GM12874 (cell line): Measurements from ENCODE around the gene PSMD11.
A peak's percentile ranks its signal among the peaks of the same experiment; 100 is the strongest.

Source experiments
- CTCF ChIP-seq: IDR thresholded peaks from 2 replicates; pipeline ENCODE4 v1.5.1; 2011; ENCODE audit warnings: low read depth, mild to moderate bottlenecking, control low read depth, low read length, moderate library complexity; ENCODE audit not compliant: insufficient read depth

The PSMD11 gene

GRCh38 chr17:32482568-32483320 lies 38.4 kb downstream of the PSMD11 start:
- no peak for TF ChIP-seq CTCF

- TF ChIP-seq CTCF = peak; percentile 91
Observed at GRCh38 chr17:32483451-32484019, 39.2 kb downstream of the PSMD11 start.

GRCh38 chr17:32484041-32484461 lies 39.7 kb downstream of the PSMD11 start:
- no peak for TF ChIP-seq CTCF

GRCh38 chr17:32484628-32485027 lies 40.3 kb downstream of the PSMD11 start:
- TF ChIP-seq CTCF = no peak

- no peak for TF ChIP-seq CTCF
Observed at GRCh38 chr17:32485261-32486110, 41.2 kb downstream of the PSMD11 start.

GRCh38 chr17:32486111-32486700 lies 41.9 kb downstream of the PSMD11 start:
- no peak for TF ChIP-seq CTCF

- TF ChIP-seq CTCF = no peak
Observed at GRCh38 chr17:32486701-32487472, 42.6 kb downstream of the PSMD11 start, which contains the start of gene CDK5R1. CDK5R1 (plus strand) TSS chr17:32486993; CDS start chr17:32487621, 628 bp downstream.
